ENCODE data around the gene BNC2.

The BNC2 gene

GRCh38 chr9:16868701-16869100, 1.8 kb downstream of the BNC2 start:
- no peak for DNase-seq

DNA sequence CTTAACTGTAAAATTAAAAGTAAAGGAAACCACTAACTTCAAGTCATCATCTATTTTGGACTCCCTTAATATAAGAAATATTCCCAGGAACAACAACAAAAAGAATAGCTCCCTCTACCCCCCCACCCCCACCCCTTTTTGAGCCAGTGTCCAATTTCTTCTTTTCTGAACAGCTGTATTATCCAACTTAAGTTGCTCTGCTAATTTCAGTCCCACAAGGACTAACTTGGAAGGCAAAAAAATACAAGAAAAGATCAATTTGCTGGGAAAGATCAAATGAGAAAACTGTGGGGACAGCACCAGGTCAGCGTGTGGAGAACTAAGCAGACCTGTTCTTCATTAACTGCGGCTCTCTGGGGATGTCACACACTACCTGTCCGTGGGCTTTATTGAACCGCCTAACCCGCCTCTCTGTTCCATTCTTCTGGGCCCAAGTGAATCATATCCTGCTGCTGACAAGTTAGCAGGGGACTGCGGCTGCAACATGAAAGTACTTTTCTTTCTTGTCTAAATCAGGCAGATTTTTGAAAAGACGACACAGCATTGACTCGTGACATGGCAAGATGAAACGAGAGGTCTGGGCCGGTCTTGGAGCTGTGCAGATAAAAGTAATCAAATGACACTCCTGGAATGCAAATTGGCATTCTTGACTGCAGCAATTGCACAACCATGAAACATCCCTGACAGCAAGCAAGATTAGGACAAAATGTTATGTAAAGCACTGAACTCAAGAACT, 2.7 kb downstream of the BNC2 start:
- DNase-seq: no peak

GRCh38 chr9:16866587-16866986, 3.9 kb downstream of the BNC2 start:
- DNase-seq: no peak

GRCh38 chr9:16864649-16865434, 5.6 kb downstream of the BNC2 start:
- no peak for DNase-seq

DNA sequence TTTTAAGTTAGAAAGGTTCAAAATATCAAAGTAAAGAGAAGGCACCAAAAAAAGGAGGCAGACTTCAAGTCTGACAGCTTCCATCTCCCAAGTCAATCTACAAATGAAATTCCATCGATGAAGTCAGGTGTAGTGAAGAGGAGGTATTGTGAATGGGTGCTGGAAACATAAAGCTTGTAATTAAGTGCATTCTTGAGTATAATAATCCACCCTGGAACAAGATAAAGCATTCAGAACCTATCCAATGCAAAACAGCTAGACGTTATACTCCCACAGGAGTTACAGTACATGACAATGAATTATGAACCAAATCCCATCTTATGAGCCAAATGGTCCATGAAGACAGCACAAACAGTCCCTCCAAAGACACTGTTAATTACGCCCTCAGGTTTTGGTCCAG, 22.3 kb downstream of the BNC2 start:
- DNase-seq: no peak

GRCh38 chr9:16846986-16847385, 23.5 kb downstream of the BNC2 start:
- DNase-seq: no peak

GRCh38 chr9:16846367-16846766, 24.1 kb downstream of the BNC2 start:
- no peak for DNase-seq

- DNase-seq: no peak
Measured at GRCh38 chr9:16834817-16835216, 35.7 kb downstream of the BNC2 start.

GRCh38 chr9:16833296-16833835, 37.1 kb downstream of the BNC2 start:
- DNase-seq: no peak

DNA sequence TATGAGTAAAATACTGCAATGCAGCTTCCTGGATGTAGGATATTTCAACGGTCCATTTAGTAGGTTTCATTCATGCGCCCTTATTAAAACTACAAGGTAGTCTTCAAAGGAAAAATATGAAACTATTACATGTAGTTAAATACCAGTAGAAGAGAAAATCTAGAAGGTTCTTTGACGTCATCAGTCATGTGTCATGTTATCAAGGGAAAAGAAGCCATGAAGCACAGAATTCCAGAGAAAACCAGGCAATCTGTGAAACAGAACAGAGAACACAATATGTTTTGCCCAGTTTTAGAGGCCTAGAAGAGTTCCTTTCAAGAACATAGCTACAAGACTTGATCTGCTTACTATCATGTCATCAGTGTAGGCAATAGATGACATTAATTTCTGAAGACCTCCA, 38.4 kb downstream of the BNC2 start:
- no peak for DNase-seq

GRCh38 chr9:16830806-16831205, 39.7 kb downstream of the BNC2 start:
- no peak for DNase-seq

DNA sequence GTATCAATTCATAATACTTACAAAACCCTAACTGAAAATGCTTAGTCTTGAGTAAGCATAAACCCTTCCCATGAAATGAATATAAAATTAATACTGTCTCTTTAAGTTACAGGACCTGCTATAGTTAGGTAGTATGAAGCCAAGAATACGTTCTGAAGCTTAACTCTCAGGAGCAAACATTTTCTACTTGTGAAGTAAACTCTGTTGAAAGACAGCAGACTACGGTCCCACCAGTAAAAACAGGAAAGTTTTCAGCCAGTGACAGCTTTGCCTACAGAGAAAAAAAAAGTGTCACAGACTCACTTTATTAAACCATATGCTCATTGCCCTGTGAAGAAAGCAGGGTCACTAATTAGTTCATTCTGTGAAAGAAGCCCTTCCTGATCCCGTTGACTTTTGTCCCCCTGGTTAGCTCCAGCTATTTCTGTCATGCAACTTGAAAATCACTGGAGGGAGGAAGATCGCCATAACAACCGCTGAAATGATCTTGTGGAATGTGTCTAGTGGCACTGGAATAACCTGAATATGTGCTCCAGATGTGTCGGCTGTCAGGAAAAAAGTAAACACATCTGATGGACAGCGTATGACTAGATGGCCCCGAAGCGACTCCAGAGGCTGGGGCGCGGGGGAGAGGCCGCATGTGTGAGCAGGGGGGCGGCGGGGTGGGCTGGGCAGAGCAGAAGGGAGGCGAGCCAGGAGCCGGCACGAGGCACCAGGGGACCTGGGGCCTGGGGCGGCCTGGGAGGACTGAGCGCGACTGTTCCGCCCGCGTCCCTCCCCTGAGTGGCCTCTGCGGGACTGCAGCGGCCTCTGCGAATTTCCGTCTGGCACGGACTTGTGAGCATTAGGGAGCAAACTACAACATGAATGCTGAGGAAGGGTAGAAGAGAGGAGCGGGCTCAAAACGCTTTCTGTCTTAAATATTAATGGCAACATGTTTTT, 41.9 kb downstream of the BNC2 start:
- no peak for DNase-seq

- no peak for DNase-seq
Measured at GRCh38 chr9:16825971-16826625, 44.4 kb downstream of the BNC2 start.

DNA sequence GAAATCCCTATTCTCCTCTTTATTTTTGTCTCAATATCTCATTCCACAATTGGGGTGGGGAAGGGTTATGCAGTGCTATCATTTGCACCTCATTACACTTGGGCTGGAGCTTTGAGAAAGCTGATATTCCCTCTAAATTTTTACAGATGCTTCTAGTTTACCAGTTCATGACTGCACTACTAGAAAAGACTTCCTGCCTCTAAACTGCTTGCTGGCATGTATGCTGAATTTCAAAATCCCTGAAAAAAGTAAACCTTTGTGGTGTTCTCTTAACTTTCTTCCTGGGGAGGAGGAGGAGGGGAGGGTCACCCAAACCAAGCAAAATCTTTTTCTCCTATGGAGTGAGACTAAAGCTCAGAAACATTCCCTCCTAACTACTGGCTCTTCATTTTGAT, 45.1 kb downstream of the BNC2 start:
- DNase-seq: no peak

GRCh38 chr9:16824545-16825330, 45.7 kb downstream of the BNC2 start:
- DNase-seq: no peak

DNA sequence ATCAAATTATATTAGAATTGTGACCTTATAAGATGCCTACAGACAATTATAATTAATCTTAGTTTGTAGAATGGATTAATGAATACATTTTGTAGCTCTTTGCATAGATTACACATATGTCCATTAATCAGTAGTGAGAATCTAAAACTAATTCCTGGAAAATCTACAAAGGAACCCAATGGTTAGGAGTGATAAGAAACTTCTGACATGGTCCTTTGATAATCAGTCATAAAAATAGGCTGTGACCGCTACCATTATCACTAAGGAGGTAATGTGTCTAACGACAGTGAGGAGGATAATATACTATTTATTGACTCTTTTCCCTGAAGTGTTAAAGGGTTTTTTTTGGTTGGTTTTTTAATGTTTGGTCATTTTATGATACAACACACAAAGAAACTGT, 46.6 kb downstream of the BNC2 start:
- DNase-seq: no peak

DNA sequence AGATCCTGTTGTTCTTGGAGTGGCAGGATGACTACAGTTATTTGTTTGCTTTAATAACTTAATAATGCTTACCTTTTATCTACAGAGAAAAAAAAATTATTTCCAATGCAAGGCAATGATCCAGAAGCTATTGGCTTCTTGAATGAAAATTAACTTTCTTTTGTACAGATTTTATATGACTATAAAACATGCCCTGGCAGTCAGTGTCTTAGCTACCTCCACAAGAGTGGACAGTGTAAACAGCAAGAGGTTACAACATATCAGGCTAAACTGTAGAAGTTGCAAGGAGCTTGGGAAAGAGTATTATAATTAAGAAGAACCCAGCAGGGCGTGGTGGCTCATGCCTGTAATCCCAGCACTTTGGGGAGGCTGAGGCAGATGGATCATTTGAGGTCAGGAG, 49.1 kb downstream of the BNC2 start:
- no peak for DNase-seq

DNA sequence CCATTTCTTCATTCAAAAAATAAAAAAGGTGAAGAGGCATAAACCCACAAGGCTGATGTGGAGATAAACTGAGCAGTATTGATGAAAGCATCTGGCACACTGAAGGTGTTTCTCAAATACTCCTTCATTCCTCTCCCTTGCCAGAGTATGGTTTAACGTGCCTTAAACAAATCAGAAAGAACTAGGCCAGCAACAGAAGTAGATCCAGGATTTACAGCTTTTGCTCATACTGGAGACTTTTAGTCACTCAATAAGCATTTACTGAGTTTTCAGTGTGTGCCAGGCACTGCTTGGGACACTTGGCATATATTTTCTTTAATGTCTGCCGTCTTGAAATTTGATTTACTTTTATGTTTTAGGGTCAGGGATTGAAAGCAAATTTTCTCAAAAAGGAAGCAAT, 53.0 kb downstream of the BNC2 start:
- DNase-seq: no peak

- DNase-seq: no peak
Measured at GRCh38 chr9:16817002-16817401, 53.5 kb downstream of the BNC2 start.

- DNase-seq: no peak
Measured at GRCh38 chr9:16816011-16816410, 54.5 kb downstream of the BNC2 start.

- no peak for DNase-seq
Measured at GRCh38 chr9:16815079-16815478, 55.4 kb downstream of the BNC2 start.

DNA sequence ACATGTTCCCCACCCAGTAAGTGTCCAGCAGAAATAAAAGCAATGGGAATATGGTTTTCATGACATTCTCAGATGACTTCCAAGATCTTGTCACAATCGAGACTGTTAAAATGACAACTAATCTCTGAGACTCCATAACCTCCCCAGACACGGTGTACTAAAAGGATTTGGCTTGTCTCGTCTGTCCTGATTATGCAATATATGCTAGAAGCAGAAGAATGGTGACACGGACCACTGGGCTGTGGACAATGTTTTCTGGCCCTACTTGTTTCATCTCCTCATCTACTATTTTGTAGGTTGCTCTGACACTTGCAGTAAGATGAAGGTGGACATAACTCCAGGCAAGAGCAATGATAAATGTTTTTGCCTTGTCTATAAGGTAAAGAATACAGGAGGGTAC, 56.6 kb downstream of the BNC2 start:
- no peak for DNase-seq
